GM23248 (cell line): ENCODE measurements around the gene SIGLEC1.

Experiments
- EZH2 ChIP-seq: fragments of 200-600 bp; sonication (generic); IDR thresholded peaks from 2 replicates; pipeline ENCODE4 v1.6.1; 2018; ENCODE audit warnings: antibody characterized with exemption, mild to moderate bottlenecking; ENCODE audit not compliant: insufficient read depth, poor library complexity, severe bottlenecking
- EZH2phosphoT487 ChIP-seq: fragments of 200-600 bp; sonication (generic); IDR thresholded peaks from 2 replicates; pipeline ENCODE4 v1.6.1; 2018; ENCODE audit warnings: antibody characterized with exemption, moderate library complexity, mild to moderate bottlenecking, low read depth; ENCODE audit not compliant: insufficient read depth

- TF ChIP-seq EZH2 (no peak), EZH2phosphoT487 (no peak)
Measured at GRCh38 chr20:3728876-3729275, 16.5 kb upstream of the SIGLEC1 start.
